ENCODE measurements around the gene SLC6A9.

Gene SLC6A9

DNA sequence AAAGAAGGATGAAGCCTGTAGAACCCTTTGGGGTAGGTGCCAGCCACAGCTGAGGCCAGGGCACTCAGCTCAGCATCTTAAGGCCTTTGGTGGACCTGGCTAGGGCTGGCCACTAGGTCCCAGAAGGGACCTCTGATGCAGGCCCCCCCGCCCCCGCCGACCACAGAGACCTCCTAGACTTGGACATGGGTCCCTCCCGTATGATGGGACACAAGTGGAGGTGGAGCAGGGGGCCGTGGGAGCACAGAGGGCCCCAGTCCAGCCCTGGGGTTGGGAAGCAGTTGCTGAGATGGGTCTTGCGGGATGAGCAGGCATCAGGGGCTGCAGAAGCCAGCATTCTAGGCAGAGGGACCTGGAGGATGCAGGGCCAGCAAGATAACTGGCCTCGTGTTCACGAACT lies 49.0 kb downstream of the SLC6A9 start:
- Histone ChIP-seq H3K9me2 (replicated peaks; ENCODE audit: insufficient read depth, low read length) (no peaks in the 10 kb centered on the region), H3K9ac (ENCODE audit: low read length) (no peak overlapping the region), H3K9me3 (ENCODE audit: insufficient read depth, low read length) (no peaks in the 10 kb centered on the region), H3K27ac (ENCODE audit: low read depth, low read length) (no peak overlapping the region), H3K36me3 (ENCODE audit: low read length) (no peaks in the 10 kb centered on the region), H3F3A (ENCODE audit: insufficient read depth) (peaks cover 15% of the 10 kb centered on the region), H3K4me3 (ENCODE audit: insufficient read depth, low read length, poor library complexity, severe bottlenecking) (no peak overlapping the region), H4K20me1 (ENCODE audit: low read depth, low read length) (no peaks in the 10 kb centered on the region), H3K4me2 (ENCODE audit: low read depth, low read length, poor library complexity, severe bottlenecking) (no peak overlapping the region), H3K79me2 (ENCODE audit: insufficient read depth, low read length) (peaks cover 19% of the 10 kb centered on the region), H3K27me3 (ENCODE audit: low read length) (no peaks in the 10 kb centered on the region), H2AFZ (ENCODE audit: low read depth, low read length, severe bottlenecking) (no peak overlapping the region)
- TF ChIP-seq, protein P1, sequence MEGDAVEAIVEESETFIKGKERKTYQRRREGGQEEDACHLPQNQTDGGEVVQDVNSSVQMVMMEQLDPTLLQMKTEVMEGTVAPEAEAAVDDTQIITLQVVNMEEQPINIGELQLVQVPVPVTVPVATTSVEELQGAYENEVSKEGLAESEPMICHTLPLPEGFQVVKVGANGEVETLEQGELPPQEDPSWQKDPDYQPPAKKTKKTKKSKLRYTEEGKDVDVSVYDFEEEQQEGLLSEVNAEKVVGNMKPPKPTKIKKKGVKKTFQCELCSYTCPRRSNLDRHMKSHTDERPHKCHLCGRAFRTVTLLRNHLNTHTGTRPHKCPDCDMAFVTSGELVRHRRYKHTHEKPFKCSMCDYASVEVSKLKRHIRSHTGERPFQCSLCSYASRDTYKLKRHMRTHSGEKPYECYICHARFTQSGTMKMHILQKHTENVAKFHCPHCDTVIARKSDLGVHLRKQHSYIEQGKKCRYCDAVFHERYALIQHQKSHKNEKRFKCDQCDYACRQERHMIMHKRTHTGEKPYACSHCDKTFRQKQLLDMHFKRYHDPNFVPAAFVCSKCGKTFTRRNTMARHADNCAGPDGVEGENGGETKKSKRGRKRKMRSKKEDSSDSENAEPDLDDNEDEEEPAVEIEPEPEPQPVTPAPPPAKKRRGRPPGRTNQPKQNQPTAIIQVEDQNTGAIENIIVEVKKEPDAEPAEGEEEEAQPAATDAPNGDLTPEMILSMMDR (IDR thresholded peaks at IDR 0.05; ENCODE audit: insufficient read depth, low read length, poor library complexity, severe bottlenecking) = no peak
- TF ChIP-seq EZH2phosphoT487 (conservative IDR thresholded peaks at IDR 0.05; ENCODE audit: low read length) = no peak

DNA sequence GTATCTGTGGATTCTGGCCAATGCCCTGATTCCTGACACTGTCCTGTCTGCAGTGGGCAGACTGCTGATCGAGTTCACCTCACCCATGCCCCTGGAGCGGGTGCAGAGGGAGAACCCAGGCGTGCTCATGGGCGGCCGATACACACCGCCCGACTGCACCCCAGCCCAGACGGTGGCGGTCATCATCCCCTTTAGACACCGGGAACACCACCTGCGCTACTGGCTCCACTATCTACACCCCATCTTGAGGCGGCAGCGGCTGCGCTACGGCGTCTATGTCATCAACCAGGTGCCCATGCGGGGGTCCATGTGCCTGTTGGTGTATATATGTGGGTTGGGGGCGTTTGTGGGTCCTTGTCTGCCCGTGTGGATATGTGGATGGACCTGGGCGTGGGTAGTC lies 49.6 kb downstream of the SLC6A9 start:
- TF ChIP-seq, protein P1 (IDR thresholded peaks at IDR 0.05; ENCODE audit: insufficient read depth, low read length, poor library complexity, severe bottlenecking) = no peak
- TF ChIP-seq EZH2phosphoT487 (conservative IDR thresholded peaks at IDR 0.05; ENCODE audit: low read length) = no peak
- no peak overlapping the region for H3K9ac ChIP-seq (ENCODE audit: low read length)
- H3K79me2 ChIP-seq (ENCODE audit: insufficient read depth, low read length) = peaks cover 19% of the 10 kb centered on the region
- no peak overlapping the region for H3K27ac ChIP-seq (ENCODE audit: low read depth, low read length)
- no peaks in the 10 kb centered on the region for H3K9me3 ChIP-seq (ENCODE audit: insufficient read depth, low read length)
- no peak overlapping the region for H2AFZ ChIP-seq (ENCODE audit: low read depth, low read length, severe bottlenecking)
- H3F3A ChIP-seq (ENCODE audit: insufficient read depth) = peaks cover 21% of the 10 kb centered on the region
- no peaks in the 10 kb centered on the region for H3K36me3 ChIP-seq (ENCODE audit: low read length)
- H3K27me3 ChIP-seq (ENCODE audit: low read length) = no peaks in the 10 kb centered on the region
- no peak overlapping the region for H3K4me3 ChIP-seq (ENCODE audit: insufficient read depth, low read length, poor library complexity, severe bottlenecking)
- H4K20me1 ChIP-seq (ENCODE audit: low read depth, low read length) = no peaks in the 10 kb centered on the region
- H3K4me2 ChIP-seq (ENCODE audit: low read depth, low read length, poor library complexity, severe bottlenecking) = no peak overlapping the region
- no peaks in the 10 kb centered on the region for H3K9me2 ChIP-seq (replicated peaks; ENCODE audit: insufficient read depth, low read length)

GRCh38 chr1:43981135-43981491 lies 50.1 kb downstream of the SLC6A9 start:
- H3K27me3 ChIP-seq (ENCODE audit: low read length) = no peaks in the 10 kb centered on the region
- peaks cover 22% of the 10 kb centered on the region for H3K79me2 ChIP-seq (ENCODE audit: insufficient read depth, low read length)
- no peaks in the 10 kb centered on the region for H3K9me3 ChIP-seq (ENCODE audit: insufficient read depth, low read length)
- H3K4me2 ChIP-seq (ENCODE audit: low read depth, low read length, poor library complexity, severe bottlenecking) = no peak overlapping the region
- H3K9me2 ChIP-seq (replicated peaks; ENCODE audit: insufficient read depth, low read length) = no peaks in the 10 kb centered on the region
- H4K20me1 ChIP-seq (ENCODE audit: low read depth, low read length) = no peaks in the 10 kb centered on the region
- H3F3A ChIP-seq (ENCODE audit: insufficient read depth) = peaks cover 21% of the 10 kb centered on the region
- TF ChIP-seq, protein P1 (IDR thresholded peaks at IDR 0.05; ENCODE audit: insufficient read depth, low read length, poor library complexity, severe bottlenecking) = no peak
- no peak for TF ChIP-seq EZH2phosphoT487 (conservative IDR thresholded peaks at IDR 0.05; ENCODE audit: low read length)
- H3K36me3 ChIP-seq (ENCODE audit: low read length) = no peaks in the 10 kb centered on the region
- H3K4me3 ChIP-seq (ENCODE audit: insufficient read depth, low read length, poor library complexity, severe bottlenecking) = no peak overlapping the region
- H2AFZ ChIP-seq (ENCODE audit: low read depth, low read length, severe bottlenecking) = no peak overlapping the region
- H3K9ac ChIP-seq (ENCODE audit: low read length) = no peak overlapping the region
- H3K27ac ChIP-seq (ENCODE audit: low read depth, low read length) = no peak overlapping the region

Data from SU-DHL-6 (cell line).